SJSA1 (cell line): Measurements from ENCODE around the gene RAPGEF1. TPM values are rescaled to one million over a fixed set of nuclear protein-coding genes. Genes with fewer than 3 reads are reported as not detected.

Source experiments
- DNase-seq, 2 experiments: peaks; one replicate each; pipeline ENCODE4 v3.0.0-alpha.2; 2015 to 2020; ENCODE audit warnings: low spot score in 2 of 2, low read depth in 1 of 2
- H3K27ac ChIP-seq: fragments of 250-450 bp; sonication (Bioruptor Pico); 2 replicates; pipeline ENCODE4 v1.5.1; 2020; ENCODE audit warnings: mild to moderate bottlenecking, moderate library complexity
- H3K27me3 ChIP-seq: fragments of 250-450 bp; sonication (Bioruptor Pico); replicated peaks from 2 replicates; pipeline ENCODE4 v1.5.1; 2020; ENCODE audit warnings: mild to moderate bottlenecking, moderate library complexity
- H3K36me3 ChIP-seq: fragments of 250-450 bp; sonication (Bioruptor Pico); 2 replicates; pipeline ENCODE4 v1.5.1; 2020; ENCODE audit warnings: mild to moderate bottlenecking
- H3K4me1 ChIP-seq: fragments of 250-450 bp; sonication (Bioruptor Pico); replicated peaks from 2 replicates; pipeline ENCODE4 v1.6.1; 2021; ENCODE audit warnings: mild to moderate bottlenecking
- H3K4me3 ChIP-seq: fragments of 250-450 bp; sonication (Bioruptor Pico); 2 replicates; pipeline ENCODE4 v1.5.1; 2020; ENCODE audit warnings: mild to moderate bottlenecking
- H3K9me3 ChIP-seq: fragments of 250-450 bp; sonication (Bioruptor Pico); replicated peaks from 2 replicates; pipeline ENCODE4 v1.5.1; 2020; ENCODE audit warnings: mild to moderate bottlenecking
- total RNA-seq: library from RNA; depleted of rRNA; stranded (reverse); fragments of >200 nt; shearing (Covaris generic); gene quantifications from 2 replicates; pipeline ENCODE4 v1.2.3, GENCODE V29; 2014

RAPGEF1 gene
- total RNA-seq, 1 experiment from 2014 or later, result 23.6 TPM

GRCh38 chr9:131623655-131624330 lies 116.1 kb downstream of the RAPGEF1 start:
- Histone ChIP-seq H3K36me3 (peaks cover 19% of the 10 kb centered on the region), H3K4me1 (peaks cover 49% of the 10 kb centered on the region), H3K9me3 (no peaks in the 10 kb centered on the region), H3K27ac (no peak overlapping the region), H3K27me3 (no peaks in the 10 kb centered on the region), H3K4me3 (no peak overlapping the region)
- DNase-seq, result no peak

DNA sequence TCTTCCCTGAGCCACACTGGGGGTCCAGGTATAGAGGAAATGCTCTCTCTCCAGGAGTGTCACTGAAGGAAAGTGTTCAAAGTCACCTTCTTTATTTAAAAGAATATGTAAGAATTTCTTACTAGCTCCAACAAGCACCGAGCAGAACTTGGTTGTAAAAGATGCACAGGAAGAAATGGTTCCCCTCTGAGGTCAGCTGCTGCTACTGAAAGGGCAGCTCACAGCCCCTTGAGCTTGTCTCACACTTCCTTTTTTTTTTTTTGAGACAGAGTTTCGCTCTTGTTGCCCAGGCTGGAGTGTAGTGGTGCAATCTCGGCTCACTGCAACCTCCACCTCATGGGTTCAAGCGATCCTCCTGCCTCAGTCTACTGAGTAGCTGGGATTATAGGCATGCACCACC lies 117.4 kb downstream of the RAPGEF1 start:
- Histone ChIP-seq H3K36me3 (peaks cover 19% of the 10 kb centered on the region), H3K27ac (no peak overlapping the region), H3K4me3 (no peak overlapping the region), H3K9me3 (no peaks in the 10 kb centered on the region), H3K4me1 (peaks cover 38% of the 10 kb centered on the region), H3K27me3 (no peaks in the 10 kb centered on the region)
- DNase-seq, result no peak

- peaks cover 19% of the 10 kb centered on the region for H3K36me3 ChIP-seq
- no peak overlapping the region for H3K4me3 ChIP-seq
- H3K27me3 ChIP-seq, result no peaks in the 10 kb centered on the region
- DNase-seq, result no peak
- no peaks in the 10 kb centered on the region for H3K9me3 ChIP-seq
- H3K27ac ChIP-seq, result no peak overlapping the region
- H3K4me1 ChIP-seq, result peaks cover 30% of the 10 kb centered on the region
Observed at GRCh38 chr9:131621551-131622358, 118.1 kb downstream of the RAPGEF1 start.

GRCh38 chr9:131620764-131621520 lies 118.9 kb downstream of the RAPGEF1 start:
- no peak for DNase-seq
- Histone ChIP-seq H3K36me3 (peaks cover 19% of the 10 kb centered on the region), H3K4me3 (no peak overlapping the region), H3K9me3 (no peaks in the 10 kb centered on the region), H3K27me3 (no peaks in the 10 kb centered on the region), H3K4me1 (peaks cover 24% of the 10 kb centered on the region), H3K27ac (no peak overlapping the region)

DNA sequence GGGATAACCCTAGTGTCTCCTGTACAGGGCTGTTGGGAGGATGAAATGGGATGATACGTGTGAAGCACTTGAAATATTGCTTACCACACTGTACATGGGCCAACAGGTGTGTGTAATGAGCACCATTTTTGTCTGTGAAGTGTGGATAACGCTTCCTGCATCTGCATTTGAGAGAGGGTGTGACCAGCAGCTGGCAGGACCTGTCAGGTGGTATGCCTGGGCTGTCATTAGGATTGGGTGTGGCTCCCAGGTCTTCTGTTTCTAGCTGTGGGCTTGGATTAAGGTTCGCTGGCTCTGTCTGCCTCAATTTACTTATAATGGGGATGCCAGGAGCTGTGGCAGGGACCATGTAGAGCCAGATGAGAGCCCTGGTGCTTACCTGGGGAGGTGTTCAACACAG lies 120.2 kb downstream of the RAPGEF1 start:
- H3K4me3 ChIP-seq, result no peak overlapping the region
- H3K27ac ChIP-seq, result no peak overlapping the region
- no peaks in the 10 kb centered on the region for H3K27me3 ChIP-seq
- peaks cover 16% of the 10 kb centered on the region for H3K36me3 ChIP-seq
- H3K9me3 ChIP-seq, result no peaks in the 10 kb centered on the region
- no peak for DNase-seq
- H3K4me1 ChIP-seq, result peaks cover 12% of the 10 kb centered on the region

DNA sequence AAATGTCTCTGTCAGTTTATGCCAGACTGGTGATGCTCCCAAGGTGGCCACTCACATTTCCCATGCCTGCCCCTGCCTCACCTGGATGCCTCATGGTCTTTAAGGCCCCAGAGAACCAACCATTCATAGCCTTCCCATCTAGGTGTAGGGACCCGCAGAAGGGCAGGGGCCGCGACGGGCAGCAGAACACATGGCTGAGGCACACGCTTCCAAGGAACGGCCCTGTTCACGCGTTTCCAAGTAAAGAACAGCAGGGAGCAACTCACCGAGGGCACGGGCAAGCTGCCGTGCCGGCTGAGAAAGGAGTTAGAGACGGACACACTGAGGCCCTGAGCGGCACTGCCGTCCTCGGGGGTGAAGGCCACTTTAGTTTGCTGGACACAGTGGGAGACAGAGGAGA lies 121.1 kb downstream of the RAPGEF1 start:
- H3K36me3 ChIP-seq, result peaks cover 16% of the 10 kb centered on the region
- DNase-seq, result no peak
- no peaks in the 10 kb centered on the region for H3K9me3 ChIP-seq
- H3K4me3 ChIP-seq, result no peak overlapping the region
- H3K27ac ChIP-seq, result no peak overlapping the region
- peaks cover 3% of the 10 kb centered on the region for H3K4me1 ChIP-seq
- H3K27me3 ChIP-seq, result no peaks in the 10 kb centered on the region

- no peaks in the 10 kb centered on the region; the same call in 1 of the 2 replicates for H3K4me1 ChIP-seq
- DNase-seq, result no peak
- H3K27ac ChIP-seq, result no peak overlapping the region
- no peaks in the 10 kb centered on the region for H3K27me3 ChIP-seq
- H3K36me3 ChIP-seq, result peaks cover 16% of the 10 kb centered on the region
- H3K4me3 ChIP-seq, result no peak overlapping the region
- no peaks in the 10 kb centered on the region for H3K9me3 ChIP-seq
Observed at GRCh38 chr9:131618071-131618479, 121.8 kb downstream of the RAPGEF1 start.

DNA sequence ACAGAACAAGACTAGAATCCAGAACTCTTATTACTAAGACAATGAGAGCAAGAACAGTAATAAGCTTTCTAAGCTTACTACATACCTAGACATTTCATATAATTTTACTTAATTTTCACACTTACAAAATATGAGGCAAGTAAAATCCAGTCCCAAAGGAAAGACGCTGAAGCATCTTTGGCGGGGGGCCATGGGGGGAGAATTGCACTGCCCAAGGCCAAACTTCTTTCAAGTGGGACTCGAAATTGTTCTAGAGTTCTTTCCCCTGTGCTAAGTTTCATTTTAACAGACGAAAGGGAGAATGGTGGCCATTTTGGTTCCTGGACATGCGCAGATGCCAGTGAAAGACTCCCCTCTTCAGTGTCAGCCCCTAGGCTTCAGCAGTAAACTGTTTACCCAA lies 122.3 kb downstream of the RAPGEF1 start:
- no peak overlapping the region for H3K27ac ChIP-seq
- H3K4me3 ChIP-seq, result no peak overlapping the region
- DNase-seq, result no peak
- no peaks in the 10 kb centered on the region; the same call in 1 of the 2 replicates for H3K4me1 ChIP-seq
- H3K27me3 ChIP-seq, result no peaks in the 10 kb centered on the region
- no peaks in the 10 kb centered on the region for H3K9me3 ChIP-seq
- H3K36me3 ChIP-seq, result peaks cover 16% of the 10 kb centered on the region

- H3K4me1 ChIP-seq, result no peaks in the 10 kb centered on the region; the same call in 1 of the 2 replicates
- peaks cover 16% of the 10 kb centered on the region for H3K36me3 ChIP-seq
- no peaks in the 10 kb centered on the region for H3K27me3 ChIP-seq
- no peak overlapping the region for H3K4me3 ChIP-seq
- no peak for DNase-seq
- H3K27ac ChIP-seq, result no peak overlapping the region
- H3K9me3 ChIP-seq, result no peaks in the 10 kb centered on the region
Observed at GRCh38 chr9:131616983-131617604, 122.8 kb downstream of the RAPGEF1 start.

DNA sequence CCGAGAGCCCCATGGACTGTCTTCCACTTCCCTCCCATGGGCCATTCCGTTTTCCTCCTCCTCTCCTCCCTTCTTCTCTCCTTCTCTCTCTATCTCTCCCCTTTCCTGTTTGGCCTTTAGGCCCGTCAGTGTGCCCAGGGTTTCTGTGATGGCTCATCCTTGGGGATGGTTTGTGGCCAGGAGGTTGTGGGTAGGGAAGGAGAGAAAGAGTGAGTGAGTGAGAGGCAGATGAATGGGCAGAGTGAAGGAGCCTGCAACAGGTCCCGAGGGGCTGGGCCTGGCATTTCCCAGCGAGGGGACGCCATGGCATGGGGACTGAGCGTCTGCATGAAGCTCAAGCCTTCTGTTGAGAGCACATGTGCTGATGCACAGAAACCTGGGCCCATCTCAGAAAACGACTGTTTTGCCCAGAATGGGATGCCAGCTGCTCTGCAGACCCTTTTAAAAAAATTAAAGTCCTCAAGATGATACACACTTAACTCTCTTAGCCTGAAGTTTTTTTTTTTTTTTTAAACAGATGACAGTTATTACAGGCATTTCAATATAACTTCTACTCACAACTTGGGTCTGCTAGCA lies 125.4 kb downstream of the RAPGEF1 start:
- no peak for DNase-seq
- Histone ChIP-seq H3K27ac (no peak overlapping the region), H3K36me3 (peaks cover 4% of the 10 kb centered on the region), H3K9me3 (no peaks in the 10 kb centered on the region), H3K27me3 (no peaks in the 10 kb centered on the region), H3K4me1 (peaks cover 9% of the 10 kb centered on the region), H3K4me3 (no peak overlapping the region)

DNA sequence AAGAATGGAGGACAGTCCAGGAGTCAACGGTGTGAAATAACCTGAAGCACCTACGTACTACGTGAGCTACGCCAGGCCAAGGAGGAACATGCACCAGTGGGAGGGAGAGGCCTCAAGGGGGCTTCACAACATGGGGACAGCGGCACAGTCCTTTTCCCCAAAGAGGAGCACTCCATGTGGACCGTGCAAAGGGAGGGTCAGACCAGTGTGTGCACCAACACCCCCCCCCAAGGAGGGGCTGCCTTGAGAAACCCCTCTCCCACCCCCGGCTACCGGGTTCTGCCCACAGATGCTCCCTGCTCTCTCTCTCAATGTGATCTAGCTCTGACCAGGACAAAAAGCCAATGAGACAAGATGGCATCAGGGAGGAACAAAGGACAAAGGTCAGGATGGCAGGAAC lies 126.0 kb downstream of the RAPGEF1 start:
- no peaks in the 10 kb centered on the region; the same call in 1 of the 2 replicates for H3K36me3 ChIP-seq
- H3K4me3 ChIP-seq, result no peak overlapping the region
- no peak for DNase-seq
- no peak overlapping the region for H3K27ac ChIP-seq
- H3K4me1 ChIP-seq, result peaks cover 14% of the 10 kb centered on the region
- no peaks in the 10 kb centered on the region for H3K27me3 ChIP-seq
- H3K9me3 ChIP-seq, result no peaks in the 10 kb centered on the region

DNA sequence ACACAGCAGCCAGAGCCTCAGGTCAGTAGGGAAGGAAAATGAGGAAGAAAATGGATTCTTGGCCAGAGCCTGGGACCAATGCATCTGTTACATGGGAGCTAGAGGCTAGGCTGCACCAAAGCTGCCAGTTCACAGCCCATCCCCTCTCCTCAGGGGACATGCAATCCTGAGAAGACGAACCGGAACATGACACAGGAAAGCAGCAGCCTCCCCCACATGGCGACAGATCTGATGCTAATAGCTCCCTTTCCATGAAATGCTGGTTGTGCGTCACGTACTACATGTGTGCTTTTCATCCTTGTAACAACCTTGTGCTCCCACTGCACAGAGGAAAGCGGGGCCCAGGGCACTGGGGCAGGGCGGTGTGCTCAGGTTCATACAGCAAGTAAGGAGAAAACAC lies 127.0 kb downstream of the RAPGEF1 start:
- H3K4me1 ChIP-seq, result peaks cover 25% of the 10 kb centered on the region

DNA sequence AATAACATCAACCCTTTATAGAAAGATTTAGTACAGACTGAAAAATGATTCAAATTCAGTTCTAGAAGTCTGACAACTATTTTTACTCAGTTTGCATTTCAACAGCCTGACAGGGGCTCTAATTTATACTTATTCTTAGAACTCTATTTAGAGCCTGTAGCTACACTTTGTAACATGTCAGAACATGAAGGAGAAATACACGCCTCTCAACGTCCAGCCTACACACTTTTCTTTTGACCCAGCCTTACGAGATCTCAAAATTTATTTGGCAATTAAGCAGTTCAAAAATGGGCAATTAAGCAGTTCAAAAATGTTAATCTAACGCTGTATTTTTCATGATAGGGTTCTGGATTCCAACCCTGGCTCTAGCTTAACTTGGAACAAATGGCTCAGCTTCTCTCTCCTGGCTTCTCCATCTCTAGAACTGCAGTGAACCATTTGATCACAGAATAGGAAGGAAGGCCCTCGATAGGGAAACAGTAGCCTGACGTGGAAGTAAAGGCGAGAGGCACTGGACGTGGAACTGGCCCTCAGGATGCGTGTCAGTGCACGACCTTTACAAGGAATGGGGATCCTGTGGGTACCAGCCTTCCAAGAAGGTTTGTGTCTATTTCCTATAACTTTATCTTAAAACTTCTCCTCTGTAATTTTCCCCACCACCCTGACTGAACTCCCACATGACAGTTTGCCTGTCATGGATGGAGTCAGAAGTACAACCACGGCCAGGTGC lies 128.1 kb downstream of the RAPGEF1 start:
- Histone ChIP-seq H3K9me3 (no peaks in the 10 kb centered on the region), H3K27ac (no peak overlapping the region), H3K27me3 (no peaks in the 10 kb centered on the region), H3K4me3 (no peak overlapping the region), H3K4me1 (peaks cover 36% of the 10 kb centered on the region), H3K36me3 (no peaks in the 10 kb centered on the region; the same call in 1 of the 2 replicates)
- DNase-seq, result no peak

More for the DNA sequence above, 127.0 kb downstream of the RAPGEF1 start:
- Histone ChIP-seq H3K27me3 (no peaks in the 10 kb centered on the region), H3K27ac (no peak overlapping the region), H3K4me3 (no peak overlapping the region), H3K36me3 (no peaks in the 10 kb centered on the region), H3K9me3 (no peaks in the 10 kb centered on the region)
- DNase-seq, result no peak
